Anterior cingulate cortex (tissue), 58 donors: Measurements from ENCODE around the gene STAP2.

Source experiments
- DNase-seq, 58 donors: peaks; one replicate each; lab custom pipeline; 2025; lab: John Stamatoyannopoulos, UW

STAP2 gene

DNA sequence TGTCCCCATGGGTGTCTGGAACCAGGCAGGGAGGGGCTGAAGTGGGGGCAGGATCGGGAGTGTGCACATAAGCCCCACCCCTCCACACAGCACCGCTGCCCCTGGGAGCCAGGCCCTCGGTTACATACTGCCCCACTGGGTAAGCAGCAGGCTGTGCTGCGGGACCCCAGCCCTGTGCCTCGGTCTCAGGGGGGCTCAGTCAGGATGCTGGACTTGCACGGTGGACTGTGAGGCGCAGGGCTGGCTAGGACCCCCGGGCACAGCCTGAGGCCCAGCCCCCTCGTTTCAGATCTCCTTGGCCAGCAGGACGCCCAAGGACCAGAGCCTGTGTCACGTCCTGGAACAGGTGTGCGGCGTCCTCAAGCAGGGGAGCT lies 21.0 kb upstream of the STAP2 start:
- no peak for DNase-seq

DNA sequence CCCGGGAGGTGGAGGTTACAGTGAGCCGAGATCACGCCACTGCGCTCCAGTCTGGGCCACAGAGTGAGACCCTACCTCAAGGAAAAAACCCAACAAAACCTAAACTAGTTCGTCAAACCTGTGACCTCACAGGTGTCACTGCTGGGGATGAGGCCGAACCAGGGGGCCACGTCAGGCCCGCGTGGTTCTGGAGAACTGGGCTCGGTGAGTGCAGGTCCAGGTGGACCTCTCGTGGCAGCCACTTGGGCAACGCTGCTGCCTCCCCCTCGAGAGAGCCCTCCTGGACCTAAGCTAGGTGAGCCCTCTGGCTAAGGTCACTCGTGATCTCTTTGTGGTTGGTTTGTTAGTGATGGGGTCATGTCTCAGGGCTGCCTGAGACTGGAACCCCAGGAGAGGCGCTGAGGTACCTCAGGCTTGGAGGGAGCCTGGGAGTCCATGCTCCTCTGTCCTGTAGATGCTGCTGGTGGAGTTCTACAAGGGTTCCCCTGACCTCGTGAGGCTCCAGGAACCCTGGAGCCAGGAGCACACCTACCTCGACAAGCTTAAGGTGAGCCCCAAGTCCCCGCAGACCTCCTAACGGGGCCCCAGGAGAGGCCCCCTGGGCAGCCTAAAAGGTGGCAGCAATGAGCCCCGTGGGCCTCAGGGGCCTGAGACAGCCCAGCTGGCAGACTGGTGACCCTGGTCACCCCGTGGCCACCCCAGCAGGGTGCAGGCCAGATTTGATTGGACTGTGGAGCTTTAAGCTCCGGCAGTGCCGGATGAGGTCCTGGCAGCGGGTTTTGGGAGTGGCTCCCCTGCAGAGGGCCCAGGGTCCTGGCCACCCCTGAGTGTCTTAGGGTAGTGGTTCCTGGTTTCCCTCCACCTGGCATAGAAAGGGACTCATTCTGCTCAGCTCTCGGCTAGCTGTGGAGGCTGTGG lies 20.3 kb upstream of the STAP2 start:
- no peak for DNase-seq

DNA sequence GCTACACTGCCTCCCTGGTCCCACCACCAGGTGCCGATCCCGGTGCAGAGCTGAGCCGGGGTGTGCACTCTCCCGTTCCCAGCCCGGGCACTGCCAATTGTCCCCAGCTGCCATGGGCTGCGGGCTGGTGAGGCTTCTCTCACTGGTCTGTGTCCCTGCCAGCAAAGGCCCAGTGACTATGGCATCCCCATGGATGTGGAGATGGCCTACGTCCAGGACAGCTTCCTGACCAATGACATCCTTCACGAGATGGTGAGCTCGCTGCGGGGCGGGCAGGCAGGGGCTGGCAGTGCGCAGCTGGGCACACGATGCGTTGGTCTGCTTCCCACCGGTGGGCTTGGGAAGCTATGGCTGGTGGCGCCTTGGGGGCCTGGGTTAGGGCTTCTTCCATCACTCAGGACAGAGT lies 19.3 kb upstream of the STAP2 start:
- no peak for DNase-seq

DNA sequence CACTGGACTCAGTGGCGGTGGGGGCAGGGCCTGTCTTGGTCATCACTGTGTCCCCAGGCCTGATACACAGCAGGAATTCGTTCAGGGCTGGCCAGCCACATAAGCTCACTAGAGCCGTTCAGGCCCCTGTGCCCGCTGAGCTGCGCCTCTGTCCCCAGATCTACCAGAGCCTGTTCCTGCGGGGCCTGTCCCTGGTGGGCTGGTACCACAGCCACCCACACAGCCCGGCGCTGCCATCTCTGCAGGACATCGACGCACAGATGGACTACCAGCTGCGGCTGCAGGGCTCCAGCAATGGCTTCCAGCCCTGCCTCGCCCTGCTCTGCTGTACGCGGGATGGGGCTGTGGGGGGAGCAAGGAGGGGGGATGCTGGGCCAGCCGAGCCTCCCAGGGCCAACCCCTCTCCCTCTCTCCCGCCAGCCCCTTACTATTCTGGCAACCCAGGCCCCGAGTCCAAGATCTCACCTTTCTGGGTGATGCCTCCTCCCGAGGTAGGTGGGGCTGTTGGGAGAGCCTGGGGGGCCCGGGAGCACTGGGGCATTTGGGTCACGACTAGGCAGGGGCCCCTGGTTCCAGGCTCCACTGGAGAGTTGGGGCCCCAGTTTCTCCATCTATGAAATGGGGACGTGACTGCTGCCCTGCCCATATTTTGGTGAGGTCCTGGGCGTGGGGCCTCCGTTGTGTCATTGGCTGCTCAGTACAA lies 18.6 kb upstream of the STAP2 start:
- peak in 3 of 58 donors; percentile 24 to 46 (median 40) for DNase-seq

DNA sequence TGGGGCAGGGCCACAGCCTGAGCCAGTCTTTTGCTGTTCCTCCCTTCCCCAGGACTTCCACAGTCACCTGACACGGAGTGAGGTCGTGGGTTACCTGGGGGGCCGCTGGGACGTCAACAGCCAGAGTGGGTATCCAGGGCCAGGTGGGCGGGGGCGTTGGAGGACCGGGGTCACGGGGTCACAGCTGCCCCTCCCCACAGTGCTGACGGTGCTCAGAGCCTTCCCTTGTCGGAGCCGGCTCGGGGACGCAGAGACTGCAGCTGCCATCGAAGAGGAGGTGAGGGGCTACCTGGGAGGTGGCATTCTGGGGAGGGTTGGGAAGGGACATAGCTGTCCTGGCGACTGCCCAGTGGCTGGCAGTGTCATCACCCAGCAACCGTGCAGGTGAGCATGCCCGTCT lies 16.3 kb upstream of the STAP2 start:
- no peak for DNase-seq

DNA sequence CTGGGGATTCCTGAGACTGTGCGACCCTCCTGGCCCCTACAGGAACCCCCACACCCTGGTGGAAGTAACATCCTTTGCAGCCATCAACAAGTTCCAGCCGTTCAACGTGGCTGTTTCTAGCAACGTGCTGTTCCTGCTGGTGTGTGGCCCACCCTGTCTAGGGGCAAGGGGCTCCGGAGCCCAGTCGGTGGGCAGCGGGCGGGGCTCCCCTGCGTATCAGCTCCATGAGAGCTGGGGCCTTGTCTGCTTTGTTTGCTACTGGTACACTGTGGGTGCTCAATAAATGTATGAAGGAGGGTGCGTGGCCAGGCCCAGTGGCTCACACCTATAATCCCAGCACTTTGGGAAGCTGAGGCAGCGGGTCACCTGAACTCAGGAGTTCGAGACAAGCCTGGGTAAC lies 15.7 kb upstream of the STAP2 start:
- no peak for DNase-seq

DNA sequence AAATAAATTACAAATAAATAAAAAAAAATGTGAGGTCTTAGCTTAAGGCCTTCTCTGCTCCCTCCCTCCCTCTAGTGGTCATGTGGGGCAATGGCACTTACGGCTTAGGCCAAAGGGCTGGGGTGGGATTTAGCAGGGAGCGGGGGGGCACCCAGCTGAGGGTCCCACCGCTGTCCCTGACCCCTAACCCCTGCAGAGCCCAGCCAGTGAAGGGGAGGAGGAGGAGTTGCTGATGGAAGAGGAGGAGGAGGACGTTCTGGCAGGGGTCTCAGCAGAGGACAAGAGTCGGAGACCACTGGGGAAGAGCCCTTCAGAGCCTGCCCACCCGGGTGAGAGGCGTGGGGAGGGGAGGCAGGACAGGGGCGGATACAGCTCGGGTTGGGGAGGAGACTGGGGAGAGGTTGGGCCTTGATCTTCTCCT lies 14.1 kb upstream of the STAP2 start:
- DNase-seq: peak in 3 of 58 donors; percentile 9 to 33 (median 30)

DNA sequence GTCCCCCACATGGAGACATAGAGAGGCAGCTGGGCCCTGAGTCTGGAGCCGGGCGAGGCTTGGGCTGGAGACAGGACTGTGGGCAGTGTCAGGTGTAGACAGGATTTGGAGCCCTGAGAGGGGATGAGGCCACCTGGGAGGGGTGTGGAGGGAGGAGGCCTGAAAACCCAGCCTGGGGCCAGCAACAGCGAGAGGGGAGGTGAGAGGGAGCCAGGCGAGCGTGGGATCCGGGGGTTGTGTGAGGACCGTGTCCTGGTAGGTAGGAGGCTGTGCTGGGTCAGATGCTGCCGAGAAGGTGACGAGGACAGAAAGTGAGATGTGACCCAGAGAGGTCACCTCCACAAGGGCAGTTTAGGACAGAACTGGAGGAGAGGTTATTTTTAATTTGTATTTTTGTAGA lies 12.1 kb upstream of the STAP2 start:
- DNase-seq: no peak

DNA sequence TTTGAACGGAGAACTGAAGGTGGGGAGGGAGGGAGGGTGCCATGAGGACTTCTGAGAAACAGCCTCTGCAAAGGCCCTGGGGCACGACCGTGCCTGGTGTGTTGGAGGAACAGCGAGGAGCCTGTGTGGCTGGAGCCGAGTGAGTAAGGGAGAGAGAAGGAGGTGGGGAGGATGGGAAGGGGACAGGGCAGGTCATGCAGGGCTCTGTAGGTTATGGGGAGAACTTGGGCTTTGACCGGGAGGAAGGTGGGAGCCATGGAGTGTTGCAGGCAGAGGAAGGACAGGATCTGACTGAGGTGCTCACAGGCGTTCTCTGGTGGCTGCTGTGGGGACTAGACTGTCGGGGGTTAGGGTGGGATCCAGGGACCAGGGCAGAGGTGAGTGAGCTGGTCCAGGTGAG lies 11.5 kb upstream of the STAP2 start:
- no peak for DNase-seq

DNA sequence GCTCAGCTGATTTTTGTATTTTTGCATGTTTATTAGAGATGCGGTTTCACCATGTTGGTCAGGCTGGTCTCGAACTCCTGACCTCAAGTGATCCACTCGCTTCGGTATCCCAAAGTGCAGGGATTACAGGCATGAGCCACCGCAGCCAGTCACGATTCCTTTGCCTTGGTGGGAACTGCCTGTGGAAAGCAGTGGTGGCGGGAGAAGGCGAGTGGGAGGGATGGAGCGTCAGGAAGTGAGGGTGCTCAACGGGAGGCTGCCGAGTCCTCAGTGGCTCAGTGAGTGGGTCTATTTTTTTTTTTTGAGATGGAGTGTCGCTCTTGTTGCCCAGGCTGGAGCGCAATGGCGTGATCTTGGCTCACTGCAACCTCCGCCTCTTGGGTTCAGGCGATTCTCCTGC lies 10.6 kb upstream of the STAP2 start:
- peak in 1 of 58 donors; percentile 27 for DNase-seq

DNA sequence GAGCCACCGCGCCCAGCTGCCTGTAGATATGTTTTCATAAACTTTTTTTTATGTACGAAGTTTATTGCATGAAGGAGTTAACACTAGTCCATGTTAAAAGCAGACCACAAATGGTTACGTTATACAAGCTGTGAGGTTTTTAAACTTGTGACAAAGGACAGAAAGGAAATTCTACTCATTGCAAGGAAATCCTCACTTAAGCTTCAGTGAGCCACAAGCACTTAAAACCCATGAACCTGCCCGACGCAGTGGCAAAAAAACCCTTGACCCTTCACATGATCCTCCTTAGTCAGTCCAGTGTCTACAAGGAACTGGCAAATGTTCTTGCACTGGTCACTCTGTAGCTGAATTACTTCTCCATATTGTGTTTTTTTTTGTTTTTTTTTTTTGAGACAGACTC lies 8.9 kb upstream of the STAP2 start:
- DNase-seq: no peak

DNA sequence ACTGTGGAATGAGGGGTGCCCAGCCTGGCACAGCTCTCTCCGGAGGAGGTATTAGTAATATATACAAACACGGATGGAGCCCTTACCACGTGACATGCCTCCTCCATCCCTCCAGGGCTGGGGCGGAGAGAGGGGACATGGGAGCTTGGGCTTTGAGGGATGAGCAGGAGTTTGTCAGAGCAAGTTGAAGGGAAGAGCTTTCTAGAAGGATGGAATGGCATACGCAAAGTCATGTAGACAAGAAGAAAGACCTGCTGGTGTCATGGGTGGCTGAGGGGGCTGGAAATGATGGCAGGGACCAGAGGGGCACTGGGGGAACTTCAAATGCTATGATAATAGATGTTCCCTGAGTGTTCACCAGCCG lies 7.4 kb upstream of the STAP2 start:
- DNase-seq: no peak

DNA sequence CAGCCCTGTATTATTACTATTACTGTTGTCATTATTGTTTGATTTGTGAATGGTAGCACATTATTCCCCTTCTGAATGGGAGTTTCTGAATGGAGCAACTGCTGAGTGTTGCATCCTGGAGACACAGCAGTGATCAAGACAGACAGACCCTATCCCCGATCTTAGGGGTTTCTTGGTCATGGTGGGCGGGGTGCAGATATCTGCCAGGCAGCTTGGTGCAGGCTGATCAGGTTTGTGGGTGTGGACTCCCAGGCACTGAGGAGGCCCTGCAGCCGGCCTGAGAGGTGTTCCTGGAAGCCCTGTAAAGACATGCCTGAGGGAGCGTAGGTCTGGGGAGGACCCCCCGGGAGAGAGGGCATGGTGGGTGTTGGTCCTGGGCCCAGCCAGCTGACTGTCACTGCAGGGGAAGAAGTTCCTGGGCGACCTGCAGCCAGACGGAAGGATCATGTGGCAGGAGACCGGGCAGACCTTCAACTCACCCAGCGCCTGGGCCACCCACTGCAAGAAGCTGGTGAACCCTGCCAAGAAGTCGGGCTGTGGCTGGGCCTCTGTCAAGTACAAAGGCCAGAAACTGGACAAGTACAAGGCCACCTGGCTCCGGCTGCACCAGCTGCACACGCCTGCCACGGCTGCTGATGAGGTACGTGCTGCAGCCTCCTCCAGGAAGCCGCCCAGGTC lies 6.9 kb upstream of the STAP2 start:
- no peak for DNase-seq

DNA sequence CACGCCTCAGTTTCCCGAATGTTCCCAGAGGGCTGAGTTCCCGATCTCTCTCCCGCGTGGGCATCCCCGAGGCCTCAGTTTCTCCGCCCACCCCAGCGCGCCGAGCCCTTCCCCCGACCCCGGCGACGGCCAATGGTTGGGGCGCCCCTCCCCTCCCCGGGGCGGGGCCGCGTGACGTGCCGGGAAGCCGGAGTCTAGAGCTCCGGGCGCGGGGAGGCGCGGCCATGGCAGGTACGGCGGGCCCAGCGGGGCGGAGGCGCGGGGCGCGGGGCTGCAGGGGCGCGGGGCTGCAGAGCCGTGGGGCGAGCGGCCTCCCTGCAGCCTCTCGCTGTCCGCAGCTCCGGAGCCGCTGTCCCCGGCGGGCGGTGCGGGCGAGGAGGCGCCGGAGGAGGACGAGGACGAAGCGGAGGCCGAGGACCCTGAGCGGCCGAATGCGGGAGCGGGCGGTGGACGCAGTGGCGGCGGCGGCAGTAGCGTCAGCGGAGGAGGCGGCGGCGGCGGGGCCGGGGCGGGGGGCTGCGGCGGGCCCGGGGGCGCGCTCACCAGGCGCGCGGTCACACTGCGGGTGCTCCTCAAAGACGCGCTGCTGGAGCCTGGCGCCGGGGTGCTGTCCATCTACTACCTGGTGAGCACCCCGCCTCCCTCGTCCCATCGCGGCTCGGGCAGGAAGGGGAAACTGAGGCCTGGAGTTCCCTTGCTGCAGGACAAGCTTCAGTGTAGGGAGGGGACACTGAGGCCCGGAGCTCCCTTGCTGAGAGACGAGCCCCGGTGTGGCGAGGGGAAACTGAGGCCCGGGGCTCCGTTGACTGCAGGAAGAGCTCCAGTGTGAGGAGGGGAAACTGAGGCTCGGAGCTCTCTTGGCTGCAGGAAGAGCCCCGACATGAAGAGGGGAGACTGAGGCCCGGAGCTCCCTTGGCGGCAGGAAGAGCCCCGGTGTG lies 5.0 kb upstream of the STAP2 start, which contains the start of gene MPND:
TSS of gene MPND (plus strand) at position 193 of the 938 bp plus-strand sequence. CDS start at position 225, 32 bp downstream.
- DNase-seq: peak; percentile 59 to 95 (median 90)

DNA sequence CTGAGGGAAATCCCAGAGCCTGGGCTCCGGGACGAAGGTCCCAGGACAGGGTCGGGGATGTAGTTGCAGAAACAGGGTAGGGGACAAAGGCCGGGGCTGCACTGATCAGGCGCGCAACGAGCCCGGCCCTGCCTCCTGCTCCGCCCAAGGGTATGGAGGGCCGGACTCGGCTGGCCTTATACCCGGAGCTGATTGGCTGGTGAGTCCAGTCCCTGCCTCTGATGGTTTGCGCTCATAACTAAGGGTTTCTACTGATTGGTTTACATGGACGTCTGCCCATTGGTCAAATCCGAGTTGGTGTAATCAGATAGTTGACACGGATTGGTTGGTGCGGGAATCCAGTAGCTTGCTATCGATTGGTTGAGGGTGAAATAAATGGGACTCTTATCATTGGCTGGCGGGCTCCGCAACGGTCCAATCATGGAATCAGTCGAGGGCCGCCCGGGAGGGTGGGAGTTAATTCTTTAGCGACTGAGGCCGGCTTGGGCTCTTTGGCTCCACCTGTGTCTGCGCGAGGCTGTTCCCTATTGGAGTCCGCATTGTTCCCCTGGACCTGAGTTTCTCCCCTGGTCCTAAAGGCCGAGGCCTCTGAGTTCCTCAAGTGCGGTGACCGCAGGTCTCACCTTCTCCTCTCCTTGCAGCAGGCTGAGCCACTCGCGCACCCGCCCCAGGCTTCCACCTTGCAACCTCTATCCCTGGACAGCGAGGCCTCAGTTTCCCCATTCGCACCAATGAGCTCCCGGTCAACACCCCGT lies 4.2 kb upstream of the STAP2 start:
- DNase-seq: peak; percentile 79 to 100 (median 98)

DNA sequence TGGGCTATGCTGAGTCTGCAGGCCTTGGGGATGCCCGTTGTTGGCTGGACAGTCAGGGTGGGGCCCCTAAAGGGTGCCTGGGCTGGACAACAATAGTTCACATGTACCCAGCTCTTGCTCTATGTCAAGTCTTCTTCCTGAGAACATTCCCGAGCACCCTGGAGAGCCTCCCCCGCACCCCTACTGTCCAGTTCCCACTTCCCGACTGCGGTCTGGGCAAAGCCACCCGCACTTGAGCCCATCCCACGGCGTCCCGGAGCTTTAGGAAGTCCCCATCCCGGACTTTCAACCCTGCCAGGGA lies 3.6 kb upstream of the STAP2 start:
- peak in 1 of 58 donors; percentile 74 for DNase-seq

DNA sequence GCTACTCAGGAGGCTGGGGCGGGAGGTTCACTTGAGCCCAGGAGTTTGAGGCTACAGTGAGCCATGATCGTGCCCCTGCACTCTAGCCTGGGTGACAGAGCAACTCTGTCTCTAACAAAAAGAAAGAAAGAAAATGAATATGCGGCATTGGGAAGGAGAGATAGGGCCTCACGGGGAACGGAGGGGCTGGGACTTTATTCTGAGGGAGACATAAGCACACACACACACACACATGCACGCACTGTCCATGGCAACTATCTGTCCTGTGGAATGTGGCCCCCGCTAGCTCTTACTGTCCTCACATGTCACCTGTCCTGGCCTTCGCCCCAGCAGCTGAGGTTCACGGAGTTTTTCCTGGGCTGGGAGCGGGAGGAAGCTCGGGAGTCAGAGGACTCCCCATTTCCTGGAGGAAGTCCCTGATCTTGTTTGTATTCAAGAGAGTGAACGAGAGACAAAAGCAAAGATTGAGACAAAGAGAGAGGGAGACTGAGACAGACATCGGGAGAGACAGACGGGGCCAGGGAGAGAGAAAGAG lies 654 bp downstream of the STAP2 start:
- DNase-seq: no peak

DNA sequence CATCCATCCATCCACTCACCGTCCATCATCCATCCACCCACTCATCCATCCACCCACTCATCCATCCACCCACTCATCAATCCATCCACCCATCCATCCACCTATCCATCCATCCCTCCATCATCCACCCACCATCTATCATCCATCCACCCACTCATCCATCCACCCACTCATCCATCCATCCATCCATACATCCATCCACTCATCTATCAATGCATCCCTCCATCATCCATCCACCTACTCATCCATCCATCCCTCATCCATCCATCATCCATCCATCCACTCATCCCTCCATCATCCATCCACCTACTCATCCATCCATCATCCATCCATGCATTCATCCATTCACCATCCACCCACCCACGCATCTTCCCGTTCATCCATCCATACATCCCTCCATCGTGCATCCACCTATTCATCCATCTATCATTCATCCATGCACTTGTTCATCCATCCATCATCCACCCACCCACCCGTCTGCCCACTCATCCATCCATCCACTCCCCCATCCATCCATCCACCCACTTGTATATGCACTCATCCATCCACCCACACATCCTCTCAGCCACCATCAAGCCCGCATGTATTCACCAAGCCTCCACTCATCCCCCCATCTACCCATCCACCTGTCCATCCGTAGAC lies 3.6 kb downstream of the STAP2 start:
- no peak for DNase-seq

DNA sequence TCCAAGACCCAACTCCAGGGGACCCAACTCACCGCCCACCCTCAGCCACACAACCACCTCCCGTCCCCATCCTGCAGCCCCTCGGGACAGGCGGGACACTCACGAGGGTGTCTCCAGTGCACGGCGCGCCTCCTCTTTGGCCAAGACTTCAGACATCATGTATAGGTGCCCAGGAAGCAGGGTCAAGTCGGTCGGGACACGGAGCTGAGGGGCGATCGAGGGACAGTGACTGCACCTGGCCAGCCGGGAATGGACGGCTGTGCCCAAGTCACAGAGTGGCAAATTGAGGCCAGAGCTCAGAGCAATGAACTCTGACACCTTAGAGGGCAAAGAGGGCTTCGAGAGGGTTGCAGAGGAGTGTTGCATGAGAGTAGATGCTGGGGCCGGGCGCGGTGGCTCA lies 8.8 kb downstream of the STAP2 start:
- DNase-seq: no peak
